ENCODE measurements around the gene PBLD. TPM values are rescaled to one million over a fixed set of nuclear protein-coding genes. Genes with fewer than 3 reads are reported as not detected.
A peak's percentile ranks its signal among the peaks of the same experiment; 100 is the strongest.
"Not testable (repeated sequence)": the region's sequence is repeated elsewhere in the genome, so short reads cannot be mapped to it uniquely, and the experiment has no call there.

Gene PBLD
- total and polyA plus RNA-seq, 2 experiments from 2014 or later = 8.3 to 10.3 TPM

GRCh38 chr10:68329506-68329861 is 3.2 kb downstream of the PBLD start:
- Histone ChIP-seq H3F3A (ENCODE audit: insufficient read depth) (peaks cover 58% of the 10 kb centered on the region), H4K20me1 (ENCODE audit: insufficient read depth) (peaks cover 14% of the 10 kb centered on the region; the same call in 1 of the 2 replicates), H3K4me2 (ENCODE audit: unreplicated experiment) (peak overlapping the region; percentile 74), H3K9me2 (ENCODE audit: insufficient read depth) (no peaks in the 10 kb centered on the region), H3K9me3 (ENCODE audit: low read depth) (no peaks in the 10 kb centered on the region), H3K4me3 (peak overlapping the region; percentile 54), H3K9ac (peak overlapping the region; percentile 78), H3K79me2 (ENCODE audit: insufficient read depth) (peaks cover 63% of the 10 kb centered on the region), H3K27me3 (replicated peaks; ENCODE audit: insufficient read depth) (no peaks in the 10 kb centered on the region), H3K4me1 (ENCODE audit: insufficient read depth) (peaks cover 28% of the 10 kb centered on the region), H3K36me3 (ENCODE audit: low read depth) (no peaks in the 10 kb centered on the region), H2AFZ (peak overlapping the region; percentile 74), H3K27ac (peak overlapping the region; percentile 93)
- no peak for DNase-seq
- in situ Hi-C loops (cut with MboI) = no loop called here
- WGBS, 2 experiments (ENCODE audit: low coverage in 1 of 2, low lambda C conversion rate in 2 of 2, missing lambda C conversion rate in 2 of 2) = 52 to 68% methylated on average over 1 of the region's 1 CpG
- TF ChIP-seq EZH2 (IDR thresholded peaks at IDR 0.05; ENCODE audit: insufficient read depth, poor library complexity, severe bottlenecking) (no peak), EZH2phosphoT487 (IDR thresholded peaks at IDR 0.05; ENCODE audit: insufficient read depth, low read depth) (no peak)

DNA sequence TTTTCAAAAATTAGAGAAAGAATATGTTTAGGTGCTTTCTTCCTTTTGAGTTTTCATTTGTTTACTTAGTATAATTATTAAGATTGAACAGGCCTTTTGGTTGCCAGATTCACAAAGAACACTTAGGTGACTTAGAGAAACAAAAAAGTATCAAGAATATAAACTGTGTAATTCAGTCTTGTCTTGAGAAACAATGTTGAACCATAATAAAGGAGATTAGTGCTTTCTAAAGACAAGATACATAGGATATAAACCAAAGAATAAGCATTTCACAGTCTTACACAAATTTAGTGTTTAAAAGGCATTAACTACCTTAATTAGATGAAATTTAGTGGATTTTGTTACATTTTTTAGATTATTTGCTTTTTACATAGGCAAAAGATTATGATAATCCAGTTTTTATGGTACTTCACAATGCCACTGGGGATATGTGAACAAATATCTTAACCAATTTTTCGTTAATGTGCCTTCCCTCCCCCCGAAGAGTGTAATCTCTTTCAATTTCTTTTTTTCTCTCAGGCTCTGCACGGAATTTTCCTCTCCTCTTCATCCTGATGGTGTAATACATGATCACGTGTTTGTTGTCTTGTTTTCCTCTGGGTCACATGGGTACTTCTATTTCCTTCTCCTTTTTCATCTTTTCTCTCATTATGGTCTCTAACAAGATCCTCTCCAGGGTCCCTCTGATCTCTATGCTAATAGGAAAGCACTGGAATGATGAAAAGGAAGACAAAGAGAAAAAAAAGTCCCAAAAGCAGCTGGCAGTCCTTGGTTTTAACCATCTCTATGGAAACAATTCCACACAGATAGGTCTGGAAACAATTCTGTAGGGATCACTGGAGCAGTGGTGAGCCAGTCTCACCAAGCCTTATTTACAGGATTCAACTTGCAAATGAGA is 4.6 kb downstream of the PBLD start:
- peak; percentile 90 for DNase-seq
- TF ChIP-seq EZH2 (IDR thresholded peaks at IDR 0.05; ENCODE audit: insufficient read depth, poor library complexity, severe bottlenecking) = no peak
- TF ChIP-seq EZH2phosphoT487 (IDR thresholded peaks at IDR 0.05; ENCODE audit: insufficient read depth, low read depth) = no peak
- Histone ChIP-seq H2AFZ (peak overlapping the region; percentile 74), H3K36me3 (ENCODE audit: low read depth) (no peaks in the 10 kb centered on the region), H3K4me2 (ENCODE audit: unreplicated experiment) (peak overlapping the region; percentile 74), H3K4me1 (ENCODE audit: insufficient read depth) (peaks cover 28% of the 10 kb centered on the region), H3K27ac (peak overlapping the region; percentile 93), H3F3A (ENCODE audit: insufficient read depth) (peaks cover 45% of the 10 kb centered on the region), H3K9ac (peak overlapping the region; percentile 78), H3K27me3 (replicated peaks; ENCODE audit: insufficient read depth) (no peaks in the 10 kb centered on the region), H3K9me3 (ENCODE audit: low read depth) (no peaks in the 10 kb centered on the region), H3K79me2 (ENCODE audit: insufficient read depth) (peaks cover 50% of the 10 kb centered on the region), H3K9me2 (ENCODE audit: insufficient read depth) (no peaks in the 10 kb centered on the region), H3K4me3 (peak overlapping the region; percentile 54), H4K20me1 (ENCODE audit: insufficient read depth) (0 out of 2 replicates have a peak, but pooled peaks cover 3% of the 10 kb centered on the region)
- in situ Hi-C loops (cut with MboI) = no loop called here
- WGBS, 2 experiments (ENCODE audit: low coverage in 1 of 2, low lambda C conversion rate in 2 of 2, missing lambda C conversion rate in 2 of 2) = 1 to 7% methylated on average over 4 of the region's 4 CpGs

DNA sequence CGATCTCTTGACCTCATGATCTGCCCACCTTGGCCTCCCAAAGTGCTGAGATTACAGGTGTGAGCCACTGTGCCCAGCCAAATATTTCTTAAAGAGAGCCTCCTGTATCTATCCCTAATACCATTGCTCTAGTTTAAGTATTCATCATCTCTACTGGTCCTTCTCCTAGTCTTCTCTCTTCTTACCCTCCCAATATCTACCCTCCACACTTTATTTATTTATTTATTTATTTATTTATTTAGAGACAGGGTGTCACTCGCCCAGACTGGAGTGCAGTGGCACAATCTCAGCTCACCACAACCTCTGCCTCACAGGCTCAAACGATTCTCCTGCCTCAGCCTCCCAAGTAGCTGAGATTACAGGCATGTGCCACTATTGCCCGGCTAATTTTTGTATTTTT is 8.3 kb downstream of the PBLD start:
- not testable (repeated sequence) for H4K20me1 ChIP-seq (ENCODE audit: insufficient read depth); H3K4me3 ChIP-seq
- WGBS, 2 experiments (ENCODE audit: low coverage in 1 of 2, low lambda C conversion rate in 2 of 2, missing lambda C conversion rate in 2 of 2) = 84% methylated on average over 4 of the region's 4 CpGs

GRCh38 chr10:68318331-68319059 is 14.2 kb downstream of the PBLD start:
- H3K36me3 ChIP-seq (ENCODE audit: low read depth) = no peaks in the 10 kb centered on the region
- in situ Hi-C loops (cut with MboI) = no loop called here
- H3K79me2 ChIP-seq (ENCODE audit: insufficient read depth) = 0 out of 2 replicates have a peak, but pooled peaks cover 4% of the 10 kb centered on the region
- no peak overlapping the region for H3K9ac ChIP-seq
- H3K9me2 ChIP-seq (ENCODE audit: insufficient read depth) = no peaks in the 10 kb centered on the region
- H3K4me3 ChIP-seq = no peak overlapping the region
- no peaks in the 10 kb centered on the region for H4K20me1 ChIP-seq (ENCODE audit: insufficient read depth)
- H3K9me3 ChIP-seq (ENCODE audit: low read depth) = peaks cover 3% of the 10 kb centered on the region
- DNase-seq = no peak
- H2AFZ ChIP-seq = no peak overlapping the region
- TF ChIP-seq EZH2phosphoT487 (IDR thresholded peaks at IDR 0.05; ENCODE audit: insufficient read depth, low read depth) (no peak), EZH2 (IDR thresholded peaks at IDR 0.05; ENCODE audit: insufficient read depth, poor library complexity, severe bottlenecking) (no peak)
- no peaks in the 10 kb centered on the region for H3K27me3 ChIP-seq (replicated peaks; ENCODE audit: insufficient read depth)
- H3K27ac ChIP-seq = no peak overlapping the region
- WGBS, 2 experiments (ENCODE audit: low coverage in 1 of 2, low lambda C conversion rate in 2 of 2, missing lambda C conversion rate in 2 of 2) = 48 to 50% methylated on average over 1 of the region's 1 CpG
- H3K4me2 ChIP-seq (ENCODE audit: unreplicated experiment) = no peak overlapping the region
- no peaks in the 10 kb centered on the region for H3F3A ChIP-seq (ENCODE audit: insufficient read depth)
- H3K4me1 ChIP-seq (ENCODE audit: insufficient read depth) = no peaks in the 10 kb centered on the region

More for the DNA sequence above, 8.3 kb downstream of the PBLD start:
- DNase-seq; H3K9me2 ChIP-seq (ENCODE audit: insufficient read depth); H3K9ac ChIP-seq; H3K27me3 ChIP-seq (replicated peaks; ENCODE audit: insufficient read depth); H2AFZ ChIP-seq; H3K27ac ChIP-seq; H3K4me2 ChIP-seq (ENCODE audit: unreplicated experiment); H3K9me3 ChIP-seq (ENCODE audit: low read depth); in situ Hi-C loops (cut with MboI); H3K36me3 ChIP-seq (ENCODE audit: low read depth): not testable (repeated sequence)
- peaks cover 26% of the 10 kb centered on the region for H3K79me2 ChIP-seq (ENCODE audit: insufficient read depth)
- H3F3A ChIP-seq (ENCODE audit: insufficient read depth) = peaks cover 29% of the 10 kb centered on the region
- H3K4me1 ChIP-seq (ENCODE audit: insufficient read depth) = peaks cover 22% of the 10 kb centered on the region
